DND-41 (cell line): ENCODE measurements around the gene YY2.

Experiments used
- EZH2 ChIP-seq: IDR thresholded peaks from 3 replicates; pipeline ENCODE4 v1.6.1; 2012; ENCODE audit warnings: borderline replicate concordance, low read depth, mild to moderate bottlenecking, moderate library complexity, low read length, inconsistent platforms; ENCODE audit not compliant: severe bottlenecking
- TF ChIP-seq, protein P1 (sequence below): IDR thresholded peaks from 2 replicates; pipeline ENCODE4 v1.5.1; 2012; ENCODE audit warnings: borderline replicate concordance, low read length, moderate library complexity, mild to moderate bottlenecking; ENCODE audit not compliant: poor library complexity, severe bottlenecking; ENCODE audit errors: extremely low read depth

GRCh38 chrX:21855937-21856415 lies at the start of gene YY2:
- TF ChIP-seq, protein P1, sequence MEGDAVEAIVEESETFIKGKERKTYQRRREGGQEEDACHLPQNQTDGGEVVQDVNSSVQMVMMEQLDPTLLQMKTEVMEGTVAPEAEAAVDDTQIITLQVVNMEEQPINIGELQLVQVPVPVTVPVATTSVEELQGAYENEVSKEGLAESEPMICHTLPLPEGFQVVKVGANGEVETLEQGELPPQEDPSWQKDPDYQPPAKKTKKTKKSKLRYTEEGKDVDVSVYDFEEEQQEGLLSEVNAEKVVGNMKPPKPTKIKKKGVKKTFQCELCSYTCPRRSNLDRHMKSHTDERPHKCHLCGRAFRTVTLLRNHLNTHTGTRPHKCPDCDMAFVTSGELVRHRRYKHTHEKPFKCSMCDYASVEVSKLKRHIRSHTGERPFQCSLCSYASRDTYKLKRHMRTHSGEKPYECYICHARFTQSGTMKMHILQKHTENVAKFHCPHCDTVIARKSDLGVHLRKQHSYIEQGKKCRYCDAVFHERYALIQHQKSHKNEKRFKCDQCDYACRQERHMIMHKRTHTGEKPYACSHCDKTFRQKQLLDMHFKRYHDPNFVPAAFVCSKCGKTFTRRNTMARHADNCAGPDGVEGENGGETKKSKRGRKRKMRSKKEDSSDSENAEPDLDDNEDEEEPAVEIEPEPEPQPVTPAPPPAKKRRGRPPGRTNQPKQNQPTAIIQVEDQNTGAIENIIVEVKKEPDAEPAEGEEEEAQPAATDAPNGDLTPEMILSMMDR: no peak
- TF ChIP-seq EZH2: no peak
